HT1080 (cell line): ENCODE measurements around the gene GPX3. TPM values are rescaled to one million over a fixed set of nuclear protein-coding genes. Genes with fewer than 3 reads are reported as not detected.

Experiments used
- DNase-seq: peaks from one replicate; pipeline ENCODE4 v3.0.0-alpha.2; 2015; ENCODE audit warnings: low read depth
- polyA plus RNA-seq, 2 experiments: library from polyadenylated mRNA; depleted of rRNA; stranded (reverse); fragments of >200 nt; gene quantifications; 2 replicates each; pipeline ENCODE4 v1.2.3, GENCODE V29; 2015
- total RNA-seq: library from RNA; depleted of rRNA; stranded (reverse); fragments of >200 nt; shearing (Covaris generic); gene quantifications from 2 replicates; pipeline ENCODE4 v1.2.3, GENCODE V29; 2014; rRNA removed

The GPX3 gene, protein sequence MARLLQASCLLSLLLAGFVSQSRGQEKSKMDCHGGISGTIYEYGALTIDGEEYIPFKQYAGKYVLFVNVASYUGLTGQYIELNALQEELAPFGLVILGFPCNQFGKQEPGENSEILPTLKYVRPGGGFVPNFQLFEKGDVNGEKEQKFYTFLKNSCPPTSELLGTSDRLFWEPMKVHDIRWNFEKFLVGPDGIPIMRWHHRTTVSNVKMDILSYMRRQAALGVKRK
- 0.17 and 0.27 TPM in 2 replicates for total RNA-seq
- 0.72 and 1.3 TPM in 2 replicates for polyA plus RNA-seq (2015; cell fraction: cytosol; rRNA removed)
- polyA plus RNA-seq (2015; cell fraction: nucleus; rRNA removed): 0.37 and 1.3 TPM in 2 replicates

DNA sequence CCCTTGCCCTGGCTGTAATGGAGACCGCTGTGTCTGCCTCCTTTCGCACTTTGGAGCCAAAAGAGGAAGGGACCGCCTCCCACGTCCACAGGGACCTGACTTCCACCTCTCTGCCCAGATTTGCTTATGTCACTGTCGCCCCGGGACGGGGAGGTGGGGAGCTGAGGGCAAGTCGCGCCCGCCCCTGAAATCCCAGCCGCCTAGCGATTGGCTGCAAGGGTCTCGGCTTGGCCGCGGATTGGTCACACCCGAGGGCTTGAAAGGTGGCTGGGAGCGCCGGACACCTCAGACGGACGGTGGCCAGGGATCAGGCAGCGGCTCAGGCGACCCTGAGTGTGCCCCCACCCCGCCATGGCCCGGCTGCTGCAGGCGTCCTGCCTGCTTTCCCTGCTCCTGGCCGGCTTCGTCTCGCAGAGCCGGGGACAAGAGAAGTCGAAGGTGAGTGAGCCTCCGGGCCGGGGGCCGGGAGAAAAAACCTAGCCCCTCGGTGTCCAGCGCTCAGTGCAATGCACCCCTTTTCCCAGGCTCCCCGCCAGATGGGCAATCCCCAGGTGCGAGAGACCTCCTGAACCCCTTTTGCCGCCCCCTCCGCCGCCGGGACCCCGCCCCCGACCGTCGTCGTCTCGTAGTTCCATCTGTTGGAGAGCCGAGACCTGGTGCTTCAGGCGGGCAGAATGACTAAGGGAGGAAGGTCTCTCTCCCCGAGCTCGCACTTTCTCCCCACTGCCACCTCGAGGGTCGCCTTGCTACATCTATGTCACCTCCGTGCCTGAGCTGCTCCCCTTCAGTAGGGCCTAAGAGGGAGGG, at the start of gene GPX3:
GPX3 (plus strand) TSS at position 288 of the 807 bp plus-strand sequence; CDS start at position 352, 64 bp downstream.
- no peak for DNase-seq

DNA sequence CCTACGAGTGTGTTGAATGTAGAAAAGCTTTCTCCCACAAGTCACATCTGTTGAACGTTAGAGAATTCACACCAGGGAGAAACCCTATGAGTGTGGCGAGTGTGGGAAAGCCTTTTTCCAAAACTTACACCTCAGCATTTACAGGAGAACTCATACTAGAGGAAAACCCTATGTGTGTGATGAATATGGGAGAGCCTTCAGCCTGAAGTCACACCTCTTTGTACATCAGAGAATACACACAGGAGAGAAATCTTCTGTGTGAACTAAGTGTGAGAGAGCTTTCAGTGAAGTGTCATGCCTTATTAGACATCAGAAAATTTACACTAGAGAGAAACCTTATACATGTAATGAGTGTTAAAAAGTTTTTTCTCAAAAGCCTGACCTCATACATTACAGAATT, 41.8 kb upstream of the GPX3 start:
- DNase-seq: no peak

DNA sequence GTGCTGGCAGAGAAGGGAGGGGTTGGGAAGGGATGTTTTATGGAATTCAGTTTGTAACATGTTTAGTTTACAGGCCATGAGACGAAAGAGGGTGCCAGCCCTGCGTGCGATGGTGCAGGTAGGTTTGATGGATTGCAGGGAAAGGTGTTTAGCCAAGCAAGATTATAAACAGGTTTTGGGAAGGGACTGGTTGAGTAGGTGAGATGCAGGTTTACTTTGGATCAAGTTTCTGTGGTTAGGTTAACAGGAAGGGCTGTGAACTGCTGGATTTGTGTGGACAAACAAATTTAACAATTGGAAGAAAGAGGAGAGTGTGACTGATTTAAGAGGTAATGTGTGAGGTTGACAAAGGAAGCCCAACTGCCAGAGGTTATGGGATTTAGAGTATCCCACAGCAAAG, 32.6 kb upstream of the GPX3 start:
- DNase-seq: no peak

DNA sequence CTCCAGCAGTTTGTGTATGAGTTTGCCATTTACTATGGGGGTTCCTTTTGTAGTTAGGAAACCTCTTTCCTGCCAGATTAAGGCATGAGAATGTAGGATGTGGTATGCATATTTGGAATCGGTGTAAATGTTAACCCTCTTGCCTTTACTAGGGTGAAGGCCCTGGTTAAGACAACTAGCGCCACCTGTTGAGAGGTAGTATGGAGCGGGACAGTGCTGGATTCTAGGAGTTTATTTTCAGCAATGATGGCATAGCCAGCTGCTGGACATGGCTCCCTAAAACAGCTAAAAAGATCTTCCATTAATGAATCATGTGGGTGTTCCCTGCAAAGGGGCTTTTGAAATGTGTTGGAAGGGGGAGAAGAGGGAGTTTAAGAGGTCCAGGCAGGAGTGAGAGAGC, 30.7 kb upstream of the GPX3 start:
- no peak for DNase-seq

DNA sequence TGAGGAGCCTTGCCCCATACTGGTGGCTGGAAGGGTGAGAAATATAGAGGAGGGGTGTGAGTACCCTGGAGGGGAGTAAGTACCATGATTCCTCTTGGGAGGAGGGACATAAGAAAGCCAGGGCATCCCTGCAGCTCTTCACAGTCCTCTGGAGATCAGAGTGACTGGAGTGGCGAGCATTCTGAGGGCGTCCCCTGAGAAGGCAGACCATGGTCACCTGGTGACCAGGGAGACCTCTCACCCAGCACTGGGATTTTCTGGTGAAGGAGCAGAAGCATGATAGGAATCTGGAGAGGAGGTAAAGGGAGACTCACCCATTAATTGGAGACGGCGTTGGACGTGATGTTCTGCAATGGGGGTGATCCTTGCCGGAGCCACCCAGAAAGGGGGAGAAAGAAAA, 27.7 kb upstream of the GPX3 start:
- no peak for DNase-seq

DNA sequence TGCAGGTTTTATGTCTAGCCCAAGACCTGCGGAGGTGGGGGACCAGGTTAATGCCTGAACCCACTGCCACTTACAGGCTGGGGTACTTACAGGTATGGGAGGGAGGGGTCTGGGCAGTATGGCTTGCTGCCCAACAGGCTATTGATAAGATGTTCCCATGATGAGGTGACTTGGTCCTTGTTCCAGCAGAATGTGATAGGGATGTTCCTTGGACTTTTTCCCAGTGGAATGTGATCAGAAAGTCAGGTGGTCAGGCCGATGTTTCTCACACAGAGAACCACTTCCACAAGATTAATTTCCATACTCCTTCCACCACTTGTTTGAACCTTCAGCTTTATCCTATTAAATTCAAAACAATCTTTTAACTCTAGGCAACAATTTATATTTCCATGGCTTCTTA, 27.0 kb upstream of the GPX3 start:
- no peak for DNase-seq

DNA sequence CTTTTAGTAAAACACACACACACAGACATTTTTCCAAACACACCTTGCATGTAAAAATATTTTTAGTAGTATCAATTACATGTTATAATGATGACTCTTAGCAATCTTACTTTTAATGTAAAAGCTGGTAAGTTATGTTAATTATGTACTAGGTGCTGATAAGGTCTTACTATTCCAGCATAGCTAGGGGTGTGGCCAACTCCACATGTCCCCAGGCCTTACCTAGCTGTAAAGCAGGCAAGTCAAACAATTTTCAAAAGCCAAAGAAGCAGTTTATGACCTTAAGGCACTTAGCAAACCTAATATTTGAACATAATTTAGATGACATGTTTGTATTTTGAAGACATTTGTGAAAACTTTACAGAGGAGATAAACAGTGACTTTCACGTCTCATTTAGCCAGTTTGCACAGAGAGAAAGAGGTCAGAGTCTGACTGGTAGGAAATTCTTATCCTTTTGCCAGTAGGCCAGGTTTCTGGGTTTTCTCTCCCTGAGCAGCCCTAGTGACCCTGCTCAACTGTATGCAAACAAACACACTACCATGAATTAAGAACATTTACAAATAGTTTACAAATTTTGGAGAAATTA, 26.5 kb upstream of the GPX3 start:
- no peak for DNase-seq

DNA sequence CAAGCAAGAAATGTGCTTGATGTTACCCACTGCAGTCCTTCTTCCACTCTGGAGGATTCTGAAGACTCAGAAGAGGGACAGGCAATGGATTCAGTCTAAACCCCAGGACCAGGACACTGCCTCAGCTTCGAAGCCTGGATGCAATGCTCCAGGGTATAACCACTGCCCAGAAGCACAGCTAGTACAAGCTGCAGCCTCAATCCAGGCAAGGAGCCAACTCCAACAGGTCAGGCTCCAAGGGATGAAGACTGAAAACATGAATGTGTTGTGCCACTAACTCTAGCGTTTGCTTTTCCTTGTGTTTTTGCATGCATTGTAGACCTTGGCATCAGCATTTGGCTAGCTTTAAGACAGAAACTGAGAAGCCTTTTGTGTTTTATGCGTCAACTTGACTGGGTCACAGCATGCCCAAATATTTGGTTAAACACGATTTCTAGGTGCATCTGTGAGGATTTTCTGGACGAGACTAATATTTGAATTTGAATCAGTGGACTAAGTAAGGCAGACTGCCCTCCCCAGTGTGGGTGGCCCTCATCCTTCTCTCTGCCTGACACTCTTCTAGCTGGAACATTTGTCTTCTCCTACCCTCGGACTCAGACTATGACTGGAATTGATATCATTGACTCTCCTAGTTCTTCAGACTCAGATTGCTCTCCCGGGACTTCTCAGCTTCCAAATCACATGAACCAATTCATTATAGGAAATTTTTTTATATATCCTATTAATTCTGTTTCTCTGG, 20.5 kb upstream of the GPX3 start:
- no peak for DNase-seq

DNA sequence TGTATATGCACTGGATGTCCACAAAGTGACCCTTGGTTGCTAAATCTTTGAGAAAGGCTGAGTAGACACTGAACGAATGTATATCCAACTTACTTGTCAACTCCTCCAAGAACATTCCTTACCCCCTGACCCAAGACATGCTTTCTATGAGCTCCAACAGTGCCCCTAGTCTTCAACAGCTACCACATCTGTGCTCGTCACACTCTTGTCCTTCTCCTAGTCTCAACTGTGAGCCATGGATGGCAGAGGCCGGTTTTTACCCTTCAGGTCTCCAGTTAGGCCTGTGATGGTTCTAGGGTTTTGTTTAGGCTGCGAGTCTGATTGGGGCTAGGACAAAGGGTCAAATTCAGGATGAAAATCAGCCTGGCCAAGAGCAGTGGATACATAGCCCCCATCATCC, 19.0 kb upstream of the GPX3 start:
- DNase-seq: no peak

DNA sequence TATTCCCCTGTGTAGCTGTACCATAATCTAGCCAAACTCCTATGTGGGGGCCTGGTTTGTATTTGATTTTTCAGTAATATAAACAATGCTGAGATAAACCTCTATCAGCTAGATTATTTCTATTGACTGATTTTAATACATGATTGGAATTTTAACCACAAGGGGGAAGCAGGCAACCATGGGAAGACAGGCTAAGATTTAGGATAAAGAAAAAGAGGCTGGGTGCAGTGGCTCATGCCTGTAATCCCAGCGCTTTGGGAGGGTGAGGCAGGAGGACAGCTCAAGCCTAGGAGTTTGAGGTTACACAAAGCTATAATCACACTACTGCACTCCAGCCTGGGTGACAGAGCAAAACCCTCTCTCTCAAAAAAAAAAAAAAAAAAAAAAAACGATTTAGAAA, 18.1 kb upstream of the GPX3 start:
- peak; percentile 44 for DNase-seq

DNA sequence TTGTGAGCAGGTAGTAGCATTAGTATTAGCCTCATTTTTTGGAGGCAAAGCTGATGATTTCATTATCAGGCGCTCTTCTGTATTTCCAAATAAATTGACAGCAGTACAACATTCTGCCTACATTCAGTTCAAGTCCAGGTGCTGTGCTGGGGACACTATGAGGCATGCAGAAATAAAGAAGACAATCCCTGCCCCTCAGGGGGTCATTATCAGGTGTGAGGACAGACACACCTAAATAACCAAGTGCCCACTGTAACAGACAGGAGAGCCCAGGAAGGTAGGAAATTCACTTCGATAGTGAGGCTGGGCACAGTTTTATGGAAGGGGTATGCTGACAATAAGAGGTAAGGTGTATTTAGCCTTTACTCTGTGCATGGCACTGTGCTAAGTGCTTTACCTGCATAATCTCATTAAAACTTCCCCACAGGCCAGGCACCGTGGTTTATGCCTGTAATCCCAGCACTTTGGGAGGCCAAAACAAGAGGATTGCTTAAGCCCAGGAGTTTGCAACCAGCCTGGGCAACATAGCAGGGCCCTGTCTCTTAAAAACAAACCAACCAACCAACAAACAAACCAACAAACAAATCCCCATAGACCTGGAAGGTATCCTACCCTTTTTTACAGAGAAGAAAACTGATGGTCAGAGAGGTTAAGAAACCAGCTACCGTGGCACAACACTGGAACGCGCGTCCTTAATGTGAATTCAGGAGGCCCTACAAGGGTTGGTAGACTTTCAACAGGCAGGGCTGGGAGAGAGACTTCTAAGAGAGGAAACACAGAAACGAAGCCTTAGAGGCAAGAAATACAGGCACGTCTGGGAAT, 17.5 kb upstream of the GPX3 start:
- no peak for DNase-seq

DNA sequence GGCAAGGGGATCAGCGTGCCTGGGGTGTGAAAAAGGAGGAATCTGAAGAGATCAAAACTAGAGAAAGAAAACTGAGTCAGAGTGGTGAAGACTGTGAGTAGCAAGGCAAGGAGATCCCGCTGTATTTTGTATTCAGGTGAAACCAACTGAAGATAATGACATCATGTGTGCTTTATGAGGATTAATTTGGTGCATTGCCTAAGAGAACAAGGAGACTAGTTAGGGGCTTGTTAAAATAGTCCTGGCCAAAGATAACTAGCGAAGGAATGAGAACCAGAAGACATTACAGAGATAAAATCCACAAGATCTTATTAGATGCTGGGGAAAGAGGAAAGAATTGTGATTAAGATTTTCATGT, 16.9 kb upstream of the GPX3 start:
- no peak for DNase-seq

DNA sequence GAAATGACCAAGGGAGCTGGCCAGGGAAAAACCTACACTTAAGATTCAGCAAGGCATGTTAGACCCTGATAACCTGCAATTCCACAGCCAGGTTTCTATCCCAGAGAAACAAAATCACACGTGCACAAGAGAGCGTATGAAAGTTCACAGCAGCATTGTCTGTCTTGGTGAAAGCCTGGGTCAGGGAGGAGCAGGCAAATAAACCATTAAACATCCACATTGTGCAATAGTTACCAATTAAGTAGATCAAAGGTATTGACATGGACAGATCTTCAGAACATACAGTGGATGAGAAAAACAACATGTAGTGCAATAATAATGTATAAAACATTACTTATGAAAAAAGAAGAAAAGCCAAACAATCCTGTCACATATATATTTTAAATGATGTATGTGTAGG, 15.9 kb upstream of the GPX3 start:
- no peak for DNase-seq

DNA sequence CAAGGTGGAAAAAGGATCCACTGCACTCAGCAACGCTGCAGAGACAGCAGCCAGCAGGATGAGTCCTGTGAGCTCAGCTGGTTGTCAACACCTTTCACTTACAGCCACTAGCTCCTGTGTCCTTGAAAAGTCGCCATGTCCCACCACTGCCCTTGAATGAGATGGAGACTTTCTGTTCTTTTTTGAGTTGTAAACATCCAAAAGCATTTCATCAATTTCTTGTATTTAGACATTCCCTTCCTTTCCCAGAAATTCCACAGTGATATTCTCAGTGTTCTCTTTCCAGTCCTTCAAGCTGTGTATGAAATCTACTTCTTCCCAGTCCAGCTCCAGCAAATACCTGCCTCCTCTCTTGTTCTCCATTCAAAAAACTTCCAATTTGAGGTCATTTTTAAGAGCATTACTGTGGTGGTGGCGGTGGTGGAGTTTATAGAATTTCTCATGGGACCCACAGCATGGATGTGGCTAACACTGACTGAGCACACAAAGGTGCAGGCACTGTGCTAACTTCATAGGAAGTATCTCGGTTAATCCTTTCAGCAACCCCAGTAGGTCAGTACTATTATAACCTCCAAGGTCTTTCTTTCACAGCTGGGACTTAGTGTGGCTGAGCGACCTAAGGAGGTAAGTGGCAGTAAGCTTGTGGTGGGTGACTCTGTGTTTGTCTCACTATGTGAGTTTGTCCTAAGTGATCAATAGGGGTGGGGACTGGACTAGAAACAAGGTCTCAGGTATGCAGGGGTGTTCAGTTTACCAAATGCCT, 15.0 kb upstream of the GPX3 start:
- no peak for DNase-seq

DNA sequence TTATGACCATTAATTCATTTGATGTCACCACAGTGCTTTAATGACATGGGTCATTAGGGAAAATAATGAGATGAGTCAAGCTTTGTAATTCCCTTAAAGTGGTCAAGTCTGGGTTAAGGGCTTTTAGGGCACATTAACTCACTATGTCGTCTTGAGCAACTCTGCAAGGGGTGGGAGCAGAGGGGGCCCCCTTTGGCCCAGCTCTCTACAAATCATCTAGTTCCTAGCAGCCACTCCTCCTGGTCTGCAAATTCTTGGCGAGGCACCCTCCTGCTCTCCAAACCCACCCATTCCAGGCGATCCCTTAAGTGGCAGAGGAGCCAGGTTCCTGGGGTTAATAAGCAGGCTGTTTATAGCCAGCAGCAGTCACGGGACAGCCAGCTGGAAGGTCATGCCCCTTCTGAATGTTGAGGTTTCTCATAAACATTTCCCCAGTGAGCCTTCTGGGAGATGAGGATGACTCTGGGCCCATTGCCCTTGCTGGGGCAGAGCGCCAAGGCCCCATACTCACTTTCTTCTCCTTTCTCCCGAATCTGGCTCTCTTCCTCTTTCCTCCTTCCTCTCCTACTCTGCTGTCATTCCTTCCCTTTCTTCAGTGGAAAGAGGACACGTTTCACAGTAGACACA, 14.3 kb upstream of the GPX3 start:
- no peak for DNase-seq

DNA sequence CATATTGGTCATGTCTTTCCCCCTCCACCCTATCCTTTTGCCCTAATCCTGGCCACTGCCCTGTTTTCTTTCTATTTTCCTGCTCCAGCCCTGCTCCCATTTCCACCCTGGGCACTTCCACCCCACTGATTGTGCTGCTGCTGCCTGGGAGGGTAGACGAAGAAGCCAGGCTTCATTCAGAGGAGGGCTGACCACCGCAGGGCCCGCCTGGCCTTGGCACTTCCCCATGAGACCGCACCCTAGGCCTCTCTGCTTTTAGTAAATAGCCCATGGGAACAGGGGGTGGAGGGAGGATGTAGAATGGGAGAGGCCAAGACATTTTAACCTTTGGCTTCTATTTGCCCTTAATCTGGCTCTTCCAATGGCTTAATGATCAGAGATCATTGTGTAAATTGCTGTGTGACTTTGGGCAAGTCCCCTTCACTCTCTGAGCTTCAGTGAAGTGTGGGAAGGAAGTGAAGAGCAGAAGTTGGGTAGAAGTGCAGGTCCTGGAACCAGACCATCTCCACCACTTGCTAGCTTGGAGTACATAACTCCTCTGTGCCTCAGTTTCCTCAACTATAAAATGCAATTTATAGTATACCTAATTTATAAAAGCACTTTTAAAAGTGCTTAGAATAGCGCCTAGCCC, 13.6 kb upstream of the GPX3 start:
- DNase-seq: no peak

DNA sequence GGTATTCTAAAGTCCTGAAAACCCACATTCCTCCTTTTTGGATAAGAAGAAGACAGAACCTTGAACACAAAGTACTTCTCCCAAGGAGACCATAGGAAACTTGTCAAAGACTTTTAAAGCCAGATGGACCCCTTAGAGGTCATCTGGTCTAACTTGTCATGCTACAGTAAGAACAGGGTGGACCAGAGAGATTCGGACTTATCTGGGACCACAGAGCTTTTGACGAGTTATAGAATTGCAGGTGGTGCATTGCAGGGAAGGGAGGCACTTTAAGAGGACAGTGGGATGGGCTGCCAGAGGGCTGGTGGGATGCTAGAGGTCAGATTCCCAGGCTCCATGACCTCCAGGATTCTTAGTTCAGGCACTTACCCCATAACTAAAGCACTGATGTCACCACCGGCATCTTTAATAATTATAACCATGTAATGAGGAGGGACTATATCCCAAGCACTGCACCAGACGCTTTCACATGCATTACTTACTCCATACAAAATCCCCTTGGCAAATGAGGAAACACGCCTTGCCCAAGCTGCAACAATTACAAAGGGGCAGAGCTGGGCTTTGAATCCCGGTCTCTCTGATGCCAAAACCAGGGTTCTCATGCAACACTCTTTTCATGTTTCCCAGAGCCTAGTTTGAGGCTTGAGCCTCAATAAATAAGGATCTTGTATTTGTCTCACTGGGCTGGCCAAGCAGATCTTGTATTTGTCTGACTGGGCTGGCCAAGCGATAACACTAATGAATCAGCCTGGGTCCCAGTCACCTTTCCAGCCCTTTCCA, 12.8 kb upstream of the GPX3 start:
- no peak for DNase-seq

DNA sequence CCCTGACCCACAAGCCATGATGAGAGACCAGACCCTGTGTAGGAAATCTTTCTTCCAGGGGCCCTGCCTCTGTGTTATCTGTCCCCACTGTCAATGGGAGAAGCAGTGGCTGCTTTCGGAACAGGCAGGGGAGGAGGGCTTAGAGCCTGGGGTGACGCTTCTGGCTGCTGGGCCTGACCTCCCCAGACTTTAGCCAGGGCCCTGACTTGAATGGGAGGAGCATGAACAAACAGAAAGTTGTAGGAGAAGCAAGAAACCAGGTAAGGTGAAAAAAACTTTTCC, 12.2 kb upstream of the GPX3 start:
- DNase-seq: no peak

DNA sequence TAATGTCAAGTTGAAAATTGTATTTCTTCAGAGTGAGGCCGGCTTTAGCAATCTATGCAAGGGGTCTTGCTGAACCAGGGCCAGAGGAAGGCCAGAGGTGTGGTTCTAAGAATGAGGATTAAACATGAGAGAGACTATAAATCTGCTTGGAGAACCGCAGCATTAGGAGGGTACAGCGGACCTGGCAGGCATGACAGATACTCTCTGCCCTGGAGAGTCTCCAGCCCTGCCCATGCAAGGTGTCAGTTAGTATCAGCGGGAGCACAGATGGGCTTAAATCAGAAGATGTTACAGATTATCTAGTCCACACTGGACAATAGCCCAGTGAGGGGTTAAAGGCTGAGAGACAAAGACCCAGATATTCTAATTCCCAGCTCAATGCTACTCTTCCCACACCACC, 11.5 kb upstream of the GPX3 start:
- DNase-seq: no peak
